Upper lobe of right lung (tissue), 1 donor: ENCODE data around the gene CTDSPL2. TPM values are rescaled to one million over a fixed set of nuclear protein-coding genes. Genes with fewer than 3 reads are reported as not detected.

Source experiments
- ATAC-seq: fragments of 200-7000 bp; cut with Tn5 transposase; one replicate; pipeline ENCODE4 v1.9.1; 2020; ENCODE audit warnings: mild to moderate bottlenecking, moderate library complexity
- DNase-seq: peaks from one replicate; pipeline ENCODE4 v3.0.0-alpha.2; 2020
- H3K27ac ChIP-seq: fragments of 200-600 bp; one replicate; pipeline ENCODE4 v1.8.0; 2022
- H3K27me3 ChIP-seq: fragments of 200-600 bp; one replicate; pipeline ENCODE4 v1.8.0; 2022; ENCODE audit warnings: mild to moderate bottlenecking
- H3K36me3 ChIP-seq: fragments of 200-600 bp; one replicate; pipeline ENCODE4 v1.8.0; 2022
- H3K4me1 ChIP-seq: fragments of 200-600 bp; one replicate; pipeline ENCODE4 v1.8.0; 2022
- H3K4me3 ChIP-seq: fragments of 200-600 bp; one replicate; pipeline ENCODE4 v1.8.0; 2022; ENCODE audit warnings: mild to moderate bottlenecking
- H3K9me3 ChIP-seq: fragments of 200-600 bp; one replicate; pipeline ENCODE4 v1.8.0; 2022
- CTCF ChIP-seq: fragments of 200-600 bp; IDR thresholded peaks from one replicate; pipeline ENCODE4 v1.8.0; 2022; ENCODE audit warnings: antibody characterized with exemption
- intact Hi-C: fragments of 100-400 bp; cut with DNase I; formaldehyde crosslinking; loops from one replicate; pipeline ENCODE4 v1.11.0; 2022
- total RNA-seq: library from RNA; stranded (reverse); fragmentation: NEBNext Ultra II Directional; extraction: Animal tissue kit (Norgen Biotek cat#: 25700); gene quantifications from one replicate; pipeline ENCODE4 v1.2.1, GENCODE V29; 2021
- donor health status: DM: no; HTN: yes; CAD: no; lungs with severe emphysema.

Gene CTDSPL2
- total RNA-seq, 1 donor from 2014 or later = 34.1 TPM

- Histone ChIP-seq H3K27me3 (no peaks in the 10 kb centered on the region), H3K36me3 (peaks cover 13% of the 10 kb centered on the region), H3K27ac (peak overlapping the region; percentile 97), H3K4me3 (peak overlapping the region; percentile 96), H3K4me1 (peaks cover 20% of the 10 kb centered on the region), H3K9me3 (no peaks in the 10 kb centered on the region)
- intact Hi-C loops = no loop called here
- no peak for ATAC-seq
- DNase-seq = no peak
- no peak for TF ChIP-seq CTCF
These were observed 108.3 kb downstream of the CTDSPL2 start for GRCh38 chr15:44535523-44536301.

DNA sequence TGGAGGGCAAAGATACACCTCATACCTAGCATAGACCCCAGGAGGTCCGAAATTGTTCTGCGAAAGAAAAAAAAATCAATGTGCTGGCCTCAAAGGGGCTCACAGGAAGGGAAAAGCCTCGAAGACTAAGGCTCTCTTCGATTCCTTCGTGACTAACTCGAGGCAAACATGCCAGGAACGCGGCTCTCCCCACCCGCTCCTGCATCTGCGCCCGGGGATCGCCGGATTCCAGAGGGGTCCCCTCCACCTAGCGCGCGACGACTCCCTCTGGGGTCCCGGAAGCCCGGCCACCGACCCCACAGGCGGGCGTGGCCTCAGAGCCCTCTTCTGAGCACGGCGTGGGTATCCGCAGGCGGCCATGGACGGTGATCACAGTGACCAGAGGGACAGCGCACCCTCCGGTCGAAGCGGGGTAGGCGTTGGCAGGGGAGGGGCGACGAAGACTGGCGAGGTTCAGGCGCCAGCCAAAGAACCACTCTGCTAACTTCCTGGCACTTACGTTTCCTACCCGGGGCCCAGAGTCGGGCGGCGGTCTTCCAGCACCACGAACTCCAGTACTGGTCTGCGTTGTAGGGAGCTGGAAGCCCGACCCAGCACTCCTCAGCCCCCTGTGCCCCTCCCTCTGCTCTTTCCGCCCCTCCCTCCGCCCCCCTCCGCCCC lies 109.0 kb downstream of the CTDSPL2 start:
- Histone ChIP-seq H3K27me3 (no peaks in the 10 kb centered on the region), H3K4me1 (peaks cover 25% of the 10 kb centered on the region), H3K27ac (peak overlapping the region; percentile 97), H3K9me3 (no peaks in the 10 kb centered on the region), H3K36me3 (peaks cover 13% of the 10 kb centered on the region), H3K4me3 (peak overlapping the region; percentile 96)
- intact Hi-C loops = no loop called here
- ATAC-seq (peak; percentile 89), DNase-seq (peak; percentile 94)
- TF ChIP-seq CTCF = peak; percentile 58

GRCh38 chr15:44536962-44537734 lies 109.7 kb downstream of the CTDSPL2 start, which contains the start of gene EIF3J:
Gene EIF3J, plus strand, starts transcription at chr15:44537147. Its CDS starts 48 bp downstream, at chr15:44537195.
- H3K4me3 ChIP-seq = peak within 1 kb of the TSS; percentile 96
- H3K27me3 ChIP-seq = no peaks in the 10 kb centered on the region
- H3K9me3 ChIP-seq = no peaks in the 10 kb centered on the region
- peak; percentile 97 for DNase-seq
- peak; percentile 94 for ATAC-seq
- H3K4me1 ChIP-seq = peaks cover 33% of the 10 kb centered on the region
- no peak for TF ChIP-seq CTCF
- intact Hi-C loops = no loop called here
- peaks cover 13% of the 10 kb centered on the region for H3K36me3 ChIP-seq
- peak within 1 kb of the TSS; percentile 97 for H3K27ac ChIP-seq

DNA sequence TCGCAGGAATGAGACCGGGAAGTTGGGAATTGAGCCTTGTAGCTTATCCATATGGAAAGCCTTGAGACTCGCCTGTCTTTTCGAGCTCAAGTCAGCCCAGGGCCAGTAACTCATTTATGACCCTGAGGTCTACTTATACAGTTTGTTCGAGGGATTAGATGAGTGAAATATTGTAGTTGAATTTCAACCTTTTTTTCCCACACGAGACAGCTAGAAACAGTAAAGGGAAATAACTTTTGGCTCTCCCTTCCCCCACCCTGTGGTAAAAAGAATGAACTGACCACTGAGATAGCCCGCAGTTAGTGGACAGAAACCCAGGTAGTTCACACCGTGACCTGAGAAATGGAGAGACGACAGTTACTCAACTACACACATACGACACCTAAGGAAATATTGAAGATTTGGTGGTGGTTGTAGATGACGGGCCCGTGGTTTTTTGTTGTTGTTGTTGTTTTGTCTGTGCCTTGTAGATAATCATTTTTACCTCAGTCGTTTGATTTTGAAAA lies 110.4 kb downstream of the CTDSPL2 start:
- H3K4me1 ChIP-seq = peaks cover 39% of the 10 kb centered on the region
- peaks cover 13% of the 10 kb centered on the region for H3K36me3 ChIP-seq
- H3K9me3 ChIP-seq = no peaks in the 10 kb centered on the region
- intact Hi-C loops = no loop called here
- ATAC-seq = no peak
- H3K27ac ChIP-seq = peak overlapping the region; percentile 97
- peak overlapping the region; percentile 96 for H3K4me3 ChIP-seq
- TF ChIP-seq CTCF = peak; percentile 12
- H3K27me3 ChIP-seq = no peaks in the 10 kb centered on the region
- DNase-seq = no peak

- ATAC-seq (no peak), DNase-seq (no peak)
- Histone ChIP-seq H3K9me3 (no peaks in the 10 kb centered on the region), H3K27me3 (no peaks in the 10 kb centered on the region), H3K4me3 (no peak overlapping the region), H3K4me1 (peaks cover 48% of the 10 kb centered on the region), H3K27ac (no peak overlapping the region), H3K36me3 (peaks cover 9% of the 10 kb centered on the region)
- TF ChIP-seq CTCF = no peak
- intact Hi-C loops = no loop called here
These were observed 114.0 kb downstream of the CTDSPL2 start for GRCh38 chr15:44541282-44541958.
